GM19240 (cell line): Measurements from ENCODE around the gene EML6.

ENCODE experiments used
- DNase-seq: peaks from one replicate; pipeline ENCODE4 v3.0.0; 2011; ENCODE audit warnings: low spot score; ENCODE audit not compliant: insufficient read length

The EML6 gene

GRCh38 chr2:54706622-54707021, 16.8 kb upstream of the EML6 start:
- DNase-seq = no peak

- no peak for DNase-seq
Measured at GRCh38 chr2:54708584-54709335, 14.7 kb upstream of the EML6 start.

- no peak for DNase-seq
Measured at GRCh38 chr2:54709336-54709809, 14.1 kb upstream of the EML6 start.

GRCh38 chr2:54710216-54710615, 13.2 kb upstream of the EML6 start:
- no peak for DNase-seq

GRCh38 chr2:54712516-54712915, 10.9 kb upstream of the EML6 start:
- no peak for DNase-seq

GRCh38 chr2:54714996-54715395, 8.5 kb upstream of the EML6 start:
- no peak for DNase-seq

- no peak for DNase-seq
Measured at GRCh38 chr2:54716375-54716774, 7.1 kb upstream of the EML6 start.

- DNase-seq = no peak
Measured at GRCh38 chr2:54720563-54720962, 2.9 kb upstream of the EML6 start.

GRCh38 chr2:54722641-54723040, 821 bp upstream of the EML6 start:
- DNase-seq = no peak

- no peak for DNase-seq
Measured at GRCh38 chr2:54723996-54724559, 616 bp downstream of the EML6 start.

GRCh38 chr2:54724560-54725342, 1.3 kb downstream of the EML6 start:
- no peak for DNase-seq

GRCh38 chr2:54725343-54726099, 2.1 kb downstream of the EML6 start:
- no peak for DNase-seq

GRCh38 chr2:54726431-54726830, 3.0 kb downstream of the EML6 start:
- no peak for DNase-seq

GRCh38 chr2:54726940-54727339, 3.5 kb downstream of the EML6 start:
- DNase-seq = no peak

- no peak for DNase-seq
Measured at GRCh38 chr2:54728669-54729120, 5.2 kb downstream of the EML6 start.

- no peak for DNase-seq
Measured at GRCh38 chr2:54735636-54736035, 12.2 kb downstream of the EML6 start.

GRCh38 chr2:54738281-54738680, 14.8 kb downstream of the EML6 start:
- DNase-seq = no peak

- DNase-seq = no peak
Measured at GRCh38 chr2:54740333-54740732, 16.9 kb downstream of the EML6 start.

- no peak for DNase-seq
Measured at GRCh38 chr2:54741250-54741649, 17.8 kb downstream of the EML6 start.

- no peak for DNase-seq
Measured at GRCh38 chr2:54750040-54750439, 26.6 kb downstream of the EML6 start.

- no peak for DNase-seq
Measured at GRCh38 chr2:54752439-54752838, 29.0 kb downstream of the EML6 start.
